Measurements from ENCODE around the gene ZKSCAN5.

Gene ZKSCAN5

DNA sequence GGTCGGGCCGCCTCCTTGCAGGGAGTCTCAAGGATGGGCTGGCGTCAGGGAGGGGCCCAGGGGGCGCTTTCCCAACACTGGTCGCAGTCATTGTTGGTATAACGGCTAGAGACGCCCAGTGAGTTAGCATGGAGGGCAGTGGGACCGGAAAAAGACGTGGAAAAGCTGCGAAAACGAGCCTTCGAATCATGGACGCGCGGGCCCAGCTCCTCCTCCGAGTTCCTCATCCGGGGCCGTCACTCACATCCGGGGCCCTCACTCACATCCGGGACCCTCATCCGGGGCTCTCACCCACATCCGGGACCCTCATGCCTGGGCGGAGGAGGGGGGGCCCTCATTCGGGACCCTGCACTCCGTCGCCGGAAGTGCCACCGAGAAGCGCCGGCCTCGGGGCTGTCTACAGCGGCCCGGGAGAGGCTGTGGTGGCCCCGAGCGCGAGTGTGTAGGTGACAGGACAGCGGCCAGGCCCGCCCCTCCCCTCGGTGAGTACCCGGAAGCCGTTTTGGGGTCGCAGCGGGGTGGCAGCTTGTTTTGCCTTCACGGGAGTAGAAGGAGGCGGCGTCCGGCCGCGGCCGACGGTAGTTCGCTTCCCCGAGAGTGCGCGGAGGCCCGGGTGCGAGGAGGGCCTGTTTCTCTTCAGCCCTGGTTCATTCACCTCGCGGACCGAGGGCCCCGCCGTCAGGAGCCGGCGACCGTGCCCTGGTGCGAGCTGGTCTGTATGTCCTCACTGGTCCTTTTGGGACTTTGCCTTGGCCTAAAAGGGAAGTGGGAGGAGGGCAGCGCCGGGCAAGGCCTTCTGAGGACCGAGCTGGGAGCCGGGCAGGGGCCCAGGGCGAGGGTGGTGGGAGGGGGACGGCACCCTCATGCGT, 54.1 kb downstream of the ZKSCAN5 start, which contains the start of gene ZNF655:
Gene ZNF655 (plus strand): TSS at position 337 of the 869 bp plus-strand sequence. CDS start 1,918 bp downstream, outside the sequence.
- TF ChIP-seq, protein P1, sequence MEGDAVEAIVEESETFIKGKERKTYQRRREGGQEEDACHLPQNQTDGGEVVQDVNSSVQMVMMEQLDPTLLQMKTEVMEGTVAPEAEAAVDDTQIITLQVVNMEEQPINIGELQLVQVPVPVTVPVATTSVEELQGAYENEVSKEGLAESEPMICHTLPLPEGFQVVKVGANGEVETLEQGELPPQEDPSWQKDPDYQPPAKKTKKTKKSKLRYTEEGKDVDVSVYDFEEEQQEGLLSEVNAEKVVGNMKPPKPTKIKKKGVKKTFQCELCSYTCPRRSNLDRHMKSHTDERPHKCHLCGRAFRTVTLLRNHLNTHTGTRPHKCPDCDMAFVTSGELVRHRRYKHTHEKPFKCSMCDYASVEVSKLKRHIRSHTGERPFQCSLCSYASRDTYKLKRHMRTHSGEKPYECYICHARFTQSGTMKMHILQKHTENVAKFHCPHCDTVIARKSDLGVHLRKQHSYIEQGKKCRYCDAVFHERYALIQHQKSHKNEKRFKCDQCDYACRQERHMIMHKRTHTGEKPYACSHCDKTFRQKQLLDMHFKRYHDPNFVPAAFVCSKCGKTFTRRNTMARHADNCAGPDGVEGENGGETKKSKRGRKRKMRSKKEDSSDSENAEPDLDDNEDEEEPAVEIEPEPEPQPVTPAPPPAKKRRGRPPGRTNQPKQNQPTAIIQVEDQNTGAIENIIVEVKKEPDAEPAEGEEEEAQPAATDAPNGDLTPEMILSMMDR (IDR thresholded peaks at IDR 0.05) = no peak

DNA sequence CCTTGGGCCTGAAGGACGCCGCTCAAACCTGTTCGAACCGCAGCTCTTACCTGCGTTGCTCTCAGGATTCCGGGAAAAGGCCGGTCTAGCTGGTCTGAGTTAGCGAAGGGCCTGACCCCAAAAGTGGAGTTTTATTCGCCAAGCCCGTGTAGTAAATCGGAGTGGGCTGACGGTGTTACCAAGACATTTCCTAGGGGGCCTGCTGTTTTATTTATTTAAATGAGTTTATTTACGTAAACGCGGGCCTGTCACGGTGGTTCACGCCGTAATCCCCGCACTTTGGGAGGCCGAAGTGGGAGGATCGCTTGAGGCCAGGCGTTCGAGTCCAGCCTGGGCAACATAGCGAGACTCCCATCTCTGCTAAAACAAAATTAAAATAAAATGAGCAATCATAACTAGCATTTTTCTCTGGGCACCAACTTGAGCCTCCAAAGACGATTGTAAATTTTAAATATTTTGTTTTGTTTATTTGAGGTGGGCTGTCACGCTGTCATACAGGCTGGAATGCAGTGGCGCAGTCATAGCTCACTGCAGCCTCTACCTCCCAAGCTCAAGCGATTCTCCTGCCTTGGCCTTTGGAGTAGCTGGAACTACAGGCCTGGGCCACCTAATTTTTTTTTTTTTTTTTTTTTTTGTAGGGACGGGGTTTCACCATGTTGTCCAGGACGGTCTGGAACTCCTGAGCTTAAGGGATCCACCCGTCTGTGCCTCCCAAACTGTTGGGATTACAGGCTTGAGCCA, 54.9 kb downstream of the ZKSCAN5 start:
- TF ChIP-seq, protein P1 (IDR thresholded peaks at IDR 0.05) = no peak

DNA sequence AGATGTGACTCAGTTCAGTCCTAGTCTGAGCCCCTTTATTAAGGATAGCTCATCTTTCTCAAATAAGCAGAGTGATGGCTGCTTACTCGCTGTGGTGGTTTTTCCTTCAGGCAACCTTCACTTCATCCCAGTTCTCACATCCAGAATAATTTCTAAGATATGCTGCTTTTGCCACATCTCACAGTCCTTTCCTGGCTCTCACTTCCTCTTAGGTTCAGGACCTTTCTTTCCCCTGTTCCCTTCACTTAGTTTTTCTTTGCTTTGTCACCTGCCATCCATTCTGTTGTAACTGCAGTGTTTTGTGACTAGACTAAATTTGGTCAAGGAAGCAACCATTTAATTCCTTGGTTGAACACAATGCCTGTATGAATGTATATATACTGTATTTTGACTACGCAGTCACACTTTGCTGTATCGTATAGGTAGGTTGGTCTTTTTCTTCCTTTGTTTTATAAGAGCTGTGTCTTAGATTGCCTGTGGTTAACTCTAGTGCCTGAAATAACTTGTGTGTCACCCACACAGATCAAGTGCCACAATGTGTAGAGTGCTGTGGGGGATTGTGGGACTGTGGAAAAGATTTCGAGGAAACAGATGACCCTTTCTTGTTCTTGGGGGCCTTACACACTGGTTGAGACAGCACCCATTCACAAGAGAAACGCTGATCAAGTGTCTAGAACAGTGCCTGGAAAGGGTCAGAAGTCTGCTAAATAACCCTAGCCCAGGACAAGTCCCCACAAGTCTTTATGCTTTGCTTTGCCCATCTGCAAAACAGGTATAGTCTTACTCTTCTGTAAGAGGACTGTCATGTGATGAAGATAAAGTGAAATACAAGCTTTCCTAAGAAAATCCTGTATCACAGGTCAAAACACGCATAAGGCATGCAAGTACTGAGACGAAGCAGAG, 56.6 kb downstream of the ZKSCAN5 start:
- TF ChIP-seq, protein P1 (IDR thresholded peaks at IDR 0.05) = no peak

DNA sequence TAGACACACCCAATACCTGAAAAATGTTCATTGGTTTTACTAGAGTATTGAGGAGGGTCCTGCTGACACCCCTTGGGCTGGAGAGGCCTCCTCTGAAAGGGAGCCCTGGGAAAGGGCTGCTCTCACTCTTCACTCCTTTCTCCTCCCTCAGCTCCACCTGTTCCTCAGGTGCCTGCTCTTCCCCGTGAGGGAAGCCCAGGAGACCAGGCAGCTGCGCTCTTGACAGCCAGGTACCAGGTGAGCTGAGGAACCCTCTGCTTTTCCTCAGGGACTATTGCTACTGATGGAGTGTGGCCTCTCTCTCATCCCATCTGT, 57.2 kb downstream of the ZKSCAN5 start:
- TF ChIP-seq, protein P1 (IDR thresholded peaks at IDR 0.05) = no peak

DNA sequence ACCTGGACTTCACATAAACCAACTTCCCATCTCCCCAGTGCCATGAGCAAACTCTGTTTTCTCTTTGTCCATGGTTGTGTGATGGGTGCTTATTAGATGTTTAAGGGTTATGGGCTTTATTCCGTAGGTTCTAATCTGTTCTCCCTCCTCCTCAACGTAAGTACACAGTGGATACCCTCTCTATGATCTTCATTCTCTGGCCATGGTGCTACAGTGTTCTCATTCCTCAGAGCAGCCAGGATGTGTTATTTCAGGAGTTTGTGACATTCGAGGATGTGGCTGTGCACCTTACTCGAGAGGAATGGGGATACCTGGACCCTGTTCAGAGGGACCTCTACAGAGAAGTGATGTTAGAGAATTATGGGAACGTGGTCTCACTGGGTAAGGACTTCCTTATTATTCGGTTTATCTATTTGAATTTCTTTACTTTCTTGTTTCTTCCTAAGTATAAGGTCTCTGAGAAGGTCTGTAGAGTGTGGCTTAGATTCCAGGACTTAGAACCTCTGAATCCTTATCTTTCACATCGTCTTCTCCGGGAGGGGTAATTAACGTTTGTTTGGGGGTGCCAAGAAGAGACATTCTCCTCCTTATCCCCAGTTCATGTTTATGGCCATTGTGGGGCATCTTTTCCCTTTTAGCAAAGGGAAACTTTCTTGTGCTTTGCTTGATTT, 57.8 kb downstream of the ZKSCAN5 start:
- TF ChIP-seq, protein P1 (IDR thresholded peaks at IDR 0.05) = no peak

DNA sequence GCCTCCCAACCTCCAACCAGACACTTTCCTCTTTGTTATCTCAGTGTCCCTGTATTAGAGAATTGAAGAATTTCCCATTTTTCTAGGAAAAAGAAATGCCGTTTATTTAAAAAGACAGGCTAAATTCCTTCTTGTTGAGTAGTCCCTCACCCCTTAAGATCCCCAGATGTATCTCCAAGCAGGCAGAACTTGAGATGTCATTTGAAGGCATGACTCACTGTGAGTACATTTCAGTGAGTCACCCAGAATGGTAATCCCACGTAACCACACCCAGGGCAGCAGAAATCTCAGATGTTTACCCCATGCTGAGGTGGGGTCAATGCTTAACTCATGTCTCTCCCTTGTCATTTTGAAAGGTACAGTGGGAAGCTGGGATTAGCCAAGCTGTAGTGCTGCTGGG, 58.4 kb downstream of the ZKSCAN5 start:
- TF ChIP-seq, protein P1 (IDR thresholded peaks at IDR 0.05) = no peak

DNA sequence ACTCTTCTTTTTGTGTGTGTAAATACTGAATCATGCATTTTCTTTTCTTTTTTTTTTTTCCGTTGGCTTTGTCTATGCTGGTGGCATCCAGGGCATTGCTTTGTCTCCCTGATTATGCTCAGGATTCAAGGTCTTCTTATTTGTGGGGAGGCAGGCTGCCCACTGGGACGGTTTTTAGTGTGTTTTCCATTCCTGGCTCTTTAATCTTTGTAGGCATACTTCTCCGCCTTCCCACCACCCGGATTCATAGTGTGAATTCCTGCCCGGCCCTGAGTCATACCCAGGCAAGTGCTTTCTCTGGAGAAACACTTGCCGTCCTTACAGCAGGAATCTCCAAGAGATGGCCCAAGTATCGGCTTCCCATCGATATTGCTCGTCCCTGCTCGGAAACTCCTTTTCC, 59.2 kb downstream of the ZKSCAN5 start:
- TF ChIP-seq, protein P1 (IDR thresholded peaks at IDR 0.05) = no peak

Data from LNCAP (cell line).